GM04503 (cell line): ENCODE measurements around the gene UBN2.
"Not testable (repeated sequence)": the region's sequence is repeated elsewhere in the genome, so short reads cannot be mapped to it uniquely, and the experiment has no call there.

ENCODE experiments used
- DNase-seq: peaks from one replicate; pipeline ENCODE4 v3.0.0-alpha.2; 2012; ENCODE audit warnings: low read depth

UBN2 gene

GRCh38 chr7:139230774-139231512, at the start of gene UBN2:
TSS of gene UBN2 (plus strand) at chr7:139231237. CDS start at chr7:139231485, 248 bp downstream.
- peak; percentile 89 for DNase-seq

- DNase-seq: no peak
Measured at GRCh38 chr7:139181404-139181803, 49.6 kb upstream of the UBN2 start.

- no peak for DNase-seq
Measured at GRCh38 chr7:139182363-139182762, 48.7 kb upstream of the UBN2 start.

GRCh38 chr7:139183251-139183650, 47.8 kb upstream of the UBN2 start:
- no peak for DNase-seq

GRCh38 chr7:139183878-139184338, 47.1 kb upstream of the UBN2 start:
- DNase-seq: no peak

DNA sequence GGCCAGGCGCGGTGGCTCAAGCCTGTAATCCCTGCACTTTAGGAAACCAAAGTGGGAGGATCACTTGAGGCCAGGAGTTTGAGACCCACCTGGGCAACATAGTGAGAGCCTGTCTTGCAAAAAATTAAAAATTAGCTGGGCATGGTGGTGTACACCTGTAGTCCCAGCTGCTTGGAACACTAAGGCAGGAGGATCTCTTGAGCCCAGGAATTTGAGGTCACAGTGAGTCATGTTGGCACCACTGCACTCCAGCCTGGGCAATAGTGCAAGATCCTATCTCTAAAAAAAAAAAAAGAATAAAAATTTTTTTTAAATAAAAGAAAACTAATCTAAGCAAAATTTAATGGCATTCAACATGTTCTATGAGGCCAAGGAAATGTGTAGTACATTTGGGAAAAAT, 44.9 kb upstream of the UBN2 start:
- DNase-seq: no peak

- DNase-seq: no peak
Measured at GRCh38 chr7:139189357-139189756, 41.7 kb upstream of the UBN2 start.

- DNase-seq: no peak
Measured at GRCh38 chr7:139192014-139192706, 38.9 kb upstream of the UBN2 start.

GRCh38 chr7:139200382-139200781, 30.7 kb upstream of the UBN2 start:
- no peak for DNase-seq

DNA sequence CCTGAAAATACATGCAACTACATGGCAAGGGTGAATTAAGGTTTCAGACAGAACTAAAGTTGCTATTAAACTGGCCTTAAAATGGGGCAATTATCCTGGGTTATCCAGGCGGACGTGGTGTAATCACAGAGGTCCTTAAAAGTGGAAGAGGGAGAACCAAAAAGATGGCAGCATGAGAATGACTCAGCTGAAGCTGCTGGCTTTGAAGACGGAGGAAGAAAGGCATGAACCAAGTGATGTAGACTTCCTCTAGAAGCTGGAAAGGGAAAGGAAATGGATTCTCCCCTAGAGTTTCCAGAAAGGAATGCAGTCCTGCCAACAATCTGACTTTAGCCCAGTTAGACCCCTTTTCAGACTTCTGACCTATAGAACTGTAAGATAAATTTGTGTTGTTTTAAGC, 27.0 kb upstream of the UBN2 start:
- DNase-seq: no peak

DNA sequence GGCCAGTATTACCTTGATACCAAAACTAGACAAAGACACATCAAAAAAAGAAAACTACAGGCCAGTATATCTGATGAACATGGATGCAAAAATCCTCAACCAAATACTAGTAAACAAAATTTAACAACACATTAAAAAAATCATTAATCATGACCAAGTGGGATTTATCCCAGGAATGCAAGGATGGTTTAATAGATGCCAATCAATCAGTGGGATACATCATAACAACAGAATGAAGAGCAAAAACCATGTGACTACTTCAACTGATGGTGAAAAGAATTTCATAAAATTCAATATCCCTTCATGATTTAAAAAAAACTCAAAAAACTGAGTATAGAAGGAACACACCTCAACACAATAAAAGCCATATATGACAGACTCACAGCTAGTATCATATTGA, 25.2 kb upstream of the UBN2 start:
- DNase-seq: no peak

DNA sequence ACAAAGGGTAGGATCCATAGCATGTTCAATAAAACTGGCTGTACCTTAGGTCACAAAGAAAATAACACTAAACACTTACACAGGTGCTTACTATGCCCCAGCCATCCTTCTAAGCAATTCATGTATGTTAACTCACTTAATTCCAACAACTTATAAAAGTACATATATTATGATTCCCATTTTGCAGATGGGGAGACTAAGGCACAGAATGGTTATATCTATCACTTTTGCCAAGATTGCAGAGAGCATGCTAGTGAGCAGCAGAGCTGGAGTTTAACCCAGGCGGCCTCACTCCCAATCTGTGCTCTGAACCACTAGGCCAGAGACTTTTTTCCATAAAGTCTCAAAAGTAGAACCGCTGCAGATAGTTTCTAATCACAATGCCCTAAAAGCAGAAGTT, 18.9 kb upstream of the UBN2 start:
- no peak for DNase-seq

DNA sequence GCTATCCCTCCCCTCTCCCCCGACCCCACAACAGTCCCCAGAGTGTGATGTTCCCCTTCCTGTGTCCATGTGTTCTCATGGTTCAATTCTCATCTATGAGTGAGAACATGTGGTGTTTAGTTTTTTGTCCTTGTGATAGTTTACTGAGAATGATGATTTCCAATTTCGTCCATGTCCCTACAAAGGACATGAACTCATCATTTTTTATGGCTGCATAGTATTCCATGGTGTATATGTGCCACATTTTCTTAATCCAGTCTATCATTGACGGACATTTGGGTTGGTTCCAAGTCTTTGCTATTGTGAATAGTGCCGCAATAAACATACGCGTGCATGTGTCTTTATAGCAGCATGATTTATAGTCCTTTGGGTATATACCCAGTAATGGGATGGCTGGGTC, 17.5 kb upstream of the UBN2 start:
- DNase-seq: not testable (repeated sequence)

DNA sequence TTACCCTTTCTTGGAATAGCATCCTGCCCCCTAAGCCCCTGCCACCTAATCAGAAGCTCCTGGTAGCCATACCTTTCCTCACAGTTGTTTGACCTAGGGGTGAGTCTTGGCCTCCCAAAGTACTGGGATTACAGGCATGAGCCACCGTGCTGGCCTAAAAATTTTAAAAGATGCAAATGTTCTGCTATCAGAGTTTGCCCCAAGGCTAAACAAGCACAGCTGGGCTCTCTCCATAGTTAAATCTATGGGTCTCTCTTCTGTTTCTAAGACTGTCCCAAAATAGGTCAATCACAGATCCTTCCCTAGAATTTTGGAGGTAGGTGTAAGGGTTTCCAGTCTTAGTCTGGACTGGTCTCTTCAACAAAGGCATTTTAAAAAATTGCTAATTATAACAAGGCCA, 12.9 kb upstream of the UBN2 start:
- no peak for DNase-seq

- no peak for DNase-seq
Measured at GRCh38 chr7:139224219-139224618, 6.8 kb upstream of the UBN2 start.

DNA sequence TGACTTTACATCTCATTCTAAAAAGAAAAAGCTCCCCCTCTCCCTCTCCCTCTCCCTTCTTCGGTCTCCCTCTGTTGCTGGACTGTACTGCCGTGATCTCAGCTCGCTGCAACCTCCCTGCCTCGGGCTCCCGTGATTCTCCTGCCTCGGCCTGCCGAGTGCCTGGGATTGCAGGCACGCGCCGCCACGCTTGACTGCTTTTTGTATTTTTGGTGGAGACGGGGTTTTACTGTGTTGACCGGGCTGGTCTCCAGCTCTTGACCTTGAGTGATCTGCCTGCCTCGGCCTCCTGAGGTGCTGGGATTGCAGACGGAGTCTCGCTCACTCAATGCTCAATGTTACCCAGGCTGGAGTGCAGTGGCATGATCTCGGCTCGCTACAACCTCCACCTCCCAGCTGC, 6.2 kb upstream of the UBN2 start:
- DNase-seq: not testable (repeated sequence)

GRCh38 chr7:139225286-139226157, 5.5 kb upstream of the UBN2 start:
- DNase-seq: not testable (repeated sequence)

DNA sequence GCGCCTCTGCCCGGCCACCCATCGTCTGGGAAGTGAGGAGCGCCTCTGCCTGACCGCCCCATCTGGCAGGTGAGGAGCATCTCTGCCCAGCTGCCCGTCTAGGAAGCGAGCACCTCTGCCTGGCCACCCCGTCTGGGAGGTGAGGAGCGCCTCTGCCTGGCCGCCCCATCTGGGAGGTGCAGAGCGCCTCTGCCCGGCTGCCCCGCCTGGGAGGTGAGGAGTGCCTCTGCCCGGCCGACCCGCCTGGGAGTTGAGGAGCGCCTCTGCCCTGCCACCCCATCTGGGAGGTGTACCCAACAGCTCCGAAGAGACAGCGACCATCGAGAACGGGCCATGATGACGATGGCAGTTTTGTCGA, 4.9 kb upstream of the UBN2 start:
- not testable (repeated sequence) for DNase-seq

DNA sequence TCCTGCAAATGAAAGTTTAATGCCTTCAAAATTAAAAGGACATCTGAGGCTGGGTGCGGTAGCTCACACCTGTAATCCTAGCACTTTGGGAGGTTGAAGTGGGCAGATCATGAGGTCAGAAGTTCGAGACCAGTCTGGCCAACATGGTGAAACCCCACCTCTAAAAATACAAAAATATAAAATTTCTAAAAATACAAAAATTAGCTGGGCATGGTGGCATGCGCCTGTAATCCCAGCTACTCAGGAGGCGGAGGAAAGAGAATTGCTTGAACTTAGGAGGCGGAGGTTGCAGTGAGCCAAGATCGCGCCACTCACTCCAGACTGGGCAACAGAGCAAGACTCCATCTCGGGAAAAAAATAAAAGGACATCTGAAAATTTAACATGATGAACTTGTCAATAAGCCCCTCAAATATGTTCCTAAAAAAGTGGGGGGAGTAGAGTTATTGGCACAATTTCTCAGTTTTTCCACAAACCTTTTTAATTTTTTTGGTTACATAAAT, 4.0 kb upstream of the UBN2 start:
- not testable (repeated sequence) for DNase-seq

- DNase-seq: no peak
Measured at GRCh38 chr7:139230023-139230422, 1.0 kb upstream of the UBN2 start.

DNA sequence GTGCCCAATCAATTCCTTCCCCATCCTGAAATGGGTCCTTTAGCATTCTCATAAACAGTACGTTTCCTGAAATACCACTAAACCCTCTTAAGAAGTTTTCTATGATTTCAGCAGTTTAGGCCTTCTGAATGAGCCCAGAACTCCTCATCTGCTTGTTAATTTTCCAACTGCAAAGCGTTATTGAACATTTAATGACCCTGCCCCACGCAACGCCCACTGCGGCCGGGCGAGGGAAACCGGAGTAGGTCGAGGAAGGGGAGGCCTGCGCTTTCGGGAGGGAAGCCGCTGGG, 608 bp upstream of the UBN2 start:
- DNase-seq: no peak

DNA sequence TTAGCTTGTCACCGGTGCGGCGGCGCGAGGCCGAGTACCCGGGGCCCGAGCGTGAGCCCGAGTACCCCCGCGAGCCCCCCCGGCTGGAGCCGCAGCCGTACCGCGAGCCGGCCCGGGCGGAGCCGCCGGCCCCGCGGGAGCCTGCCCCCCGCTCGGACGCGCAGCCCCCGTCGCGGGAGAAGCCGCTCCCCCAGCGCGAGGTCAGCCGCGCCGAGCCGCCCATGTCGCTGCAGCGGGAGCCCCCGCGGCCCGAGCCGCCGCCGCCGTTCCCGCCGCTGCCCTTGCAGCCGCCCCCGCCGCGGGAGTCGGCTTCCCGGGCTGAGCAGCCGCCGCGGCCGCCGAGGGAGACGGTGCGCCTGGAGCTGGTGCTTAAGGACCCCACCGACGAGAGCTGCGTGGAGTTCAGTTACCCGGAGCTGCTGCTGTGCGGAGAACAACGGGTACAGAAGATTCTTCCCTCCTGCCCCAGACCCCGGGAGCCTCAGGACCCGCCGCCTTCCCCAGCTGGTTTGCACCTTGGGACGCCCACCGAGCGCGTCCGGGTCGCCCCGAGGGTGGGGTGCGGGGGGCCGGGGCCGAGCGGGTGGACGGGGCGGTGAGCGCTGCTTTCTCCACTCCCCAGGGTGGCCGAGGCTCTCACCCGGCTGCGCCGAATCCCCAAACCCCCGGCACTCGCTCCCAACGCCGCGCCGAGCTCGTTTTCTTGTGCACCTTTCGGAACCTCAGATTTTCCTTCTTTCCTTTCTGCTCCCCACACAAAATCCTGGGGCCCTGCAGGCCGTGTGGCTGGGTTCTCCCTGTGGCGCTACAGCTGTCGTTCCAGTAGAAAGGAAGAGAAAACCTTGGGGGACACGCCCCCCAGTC, 708 bp downstream of the UBN2 start:
- no peak for DNase-seq
